IMR-90 (cell line): Measurements from ENCODE around the gene BIK. TPM values are rescaled to one million over a fixed set of nuclear protein-coding genes. Genes with fewer than 3 reads are reported as not detected.
A peak's percentile ranks its signal among the peaks of the same experiment; 100 is the strongest.

ENCODE experiments used
- ATAC-seq: fragments of 200-7000 bp; cut with Tn5 transposase; 2 replicates; pipeline ENCODE4 v1.9.1; 2020; ENCODE audit warnings: low read depth, mild to moderate bottlenecking, moderate library complexity
- BruUV-seq: library from RNA; stranded (reverse); fragments of 400-500 nt; replicated peaks from 2 replicates; lab custom pipeline; 2021; lab: Mats Ljungman, UMichigan
- CTCF ChIA-PET: fragments of 300-600 bp; formaldehyde crosslinking; extraction: SDS; loops from one replicate; lab custom pipeline; 2021; ENCODE audit warnings: antibody characterized with exemption; lab: Yijun Ruan, JAX
- POLR2A ChIA-PET: fragments of 300-600 bp; sonication (Branson Sonifier 250); formaldehyde crosslinking; loops from one replicate; lab custom pipeline; 2022; ENCODE audit warnings: antibody characterized with exemption; ENCODE audit not compliant: unreplicated experiment; lab: Charles Lee
- DNase-seq: peaks from one replicate; pipeline ENCODE4 v3.0.0; 2013
- H2AFZ ChIP-seq: replicated peaks from 2 replicates; pipeline ENCODE3; 2013; ENCODE audit warnings: low read length, mild to moderate bottlenecking; ENCODE audit not compliant: poor library complexity
- H2AK5ac ChIP-seq: 2 replicates; pipeline ENCODE4 v1.6.1; 2013; ENCODE audit warnings: low read depth, low read length, inconsistent platforms
- H2AK9ac ChIP-seq: replicated peaks from 2 replicates; pipeline ENCODE3; 2013; ENCODE audit warnings: mild to moderate bottlenecking, low read depth, low read length, moderate library complexity; ENCODE audit not compliant: poor library complexity
- H2BK120ac ChIP-seq: 2 replicates; pipeline ENCODE4 v1.6.1; 2013; ENCODE audit warnings: low read depth, low read length, inconsistent platforms
- H2BK15ac ChIP-seq: 3 replicates; pipeline ENCODE4 v1.6.1; 2013; ENCODE audit warnings: low read depth, low read length, inconsistent platforms
- H2BK20ac ChIP-seq: 2 replicates; pipeline ENCODE4 v1.6.1; 2013; ENCODE audit warnings: low read depth, mild to moderate bottlenecking, inconsistent platforms, low read length, moderate library complexity
- H2BK5ac ChIP-seq: 2 replicates; pipeline ENCODE4 v1.6.1; 2013; ENCODE audit warnings: mild to moderate bottlenecking, low read depth, low read length, inconsistent platforms; ENCODE audit not compliant: poor library complexity, severe bottlenecking
- H3K14ac ChIP-seq: replicated peaks from 2 replicates; pipeline ENCODE4 v1.6.1; 2013; ENCODE audit warnings: low read depth, low read length, inconsistent platforms
- H3K18ac ChIP-seq: 2 replicates; pipeline ENCODE4 v1.6.1; 2013; ENCODE audit warnings: low read depth, low read length, control low read depth
- H3K23ac ChIP-seq: 2 replicates; pipeline ENCODE4 v1.6.1; 2013; ENCODE audit warnings: low read depth, low read length, inconsistent platforms
- H3K27ac ChIP-seq: 2 replicates; pipeline ENCODE4 v1.5.1; 2013; ENCODE audit warnings: mild to moderate bottlenecking, control low read depth, low read length; ENCODE audit not compliant: insufficient read depth
- H3K27me3 ChIP-seq: 2 replicates; pipeline ENCODE4 v1.6.1; 2013; ENCODE audit warnings: low read length; ENCODE audit not compliant: control insufficient read depth, insufficient read depth
- H3K36me3 ChIP-seq: 2 replicates; pipeline ENCODE4 v1.6.1; 2013; ENCODE audit warnings: low read length, mixed read lengths; ENCODE audit not compliant: control insufficient read depth, insufficient read depth
- H3K4ac ChIP-seq: 2 replicates; pipeline ENCODE4 v1.6.1; 2013; ENCODE audit warnings: low read depth, low read length, inconsistent platforms
- H3K4me1 ChIP-seq: 2 replicates; pipeline ENCODE4 v1.6.1; 2013; ENCODE audit warnings: low read length, mixed read lengths; ENCODE audit not compliant: control insufficient read depth, insufficient read depth
- H3K4me2 ChIP-seq: 2 replicates; pipeline ENCODE4 v1.6.1; 2013; ENCODE audit warnings: low read depth, mild to moderate bottlenecking, control low read depth, low read length, moderate library complexity
- H3K4me3 ChIP-seq: 2 replicates; pipeline ENCODE4 v1.5.1; 2013; ENCODE audit warnings: low read depth, mild to moderate bottlenecking, control low read depth, low read length, moderate library complexity; ENCODE audit not compliant: insufficient read depth
- H3K56ac ChIP-seq: 2 replicates; pipeline ENCODE4 v1.6.1; 2013; ENCODE audit warnings: low read length, inconsistent platforms; ENCODE audit not compliant: insufficient read depth; ENCODE audit errors: extremely low read depth
- H3K79me1 ChIP-seq, 2 experiments: 2 replicates each; pipeline ENCODE4 v1.6.1; 2013; ENCODE audit warnings: low read length in 2 of 2, inconsistent platforms in 1 of 2, low read depth in 1 of 2
- H3K9ac ChIP-seq: 2 replicates; pipeline ENCODE4 v1.6.1; 2013; ENCODE audit warnings: low read depth, low read length, control low read depth
- H3K9me1 ChIP-seq: 2 replicates; pipeline ENCODE4 v1.6.1; 2013; ENCODE audit warnings: low read length, inconsistent platforms; ENCODE audit not compliant: insufficient read depth
- H3K9me3 ChIP-seq: 2 replicates; pipeline ENCODE4 v1.6.1; 2013; ENCODE audit warnings: low read length; ENCODE audit not compliant: control insufficient read depth, insufficient read depth
- H4K20me1 ChIP-seq: 2 replicates; pipeline ENCODE4 v1.6.1; 2013; ENCODE audit warnings: low read length, inconsistent platforms; ENCODE audit not compliant: insufficient read depth
- H4K5ac ChIP-seq: 2 replicates; pipeline ENCODE4 v1.6.1; 2013; ENCODE audit warnings: mild to moderate bottlenecking, low read depth, low read length, control low read depth
- H4K8ac ChIP-seq, 2 experiments: 2 replicates each; pipeline ENCODE4 v1.6.1; 2013; ENCODE audit warnings: low read depth in 2 of 2, low read length in 2 of 2, control low read depth in 1 of 2, inconsistent platforms in 1 of 2
- H4K91ac ChIP-seq: 2 replicates; pipeline ENCODE4 v1.6.1; 2013; ENCODE audit warnings: low read depth, low read length, inconsistent platforms; ENCODE audit not compliant: insufficient read depth
- CHD1 ChIP-seq: IDR thresholded peaks from 2 replicates; pipeline ENCODE4 v1.6.1; 2012; ENCODE audit warnings: low read depth, low read length, improper control_type of control experiment
- CTCF ChIP-seq: conservative IDR thresholded peaks from 2 replicates; pipeline ENCODE4 v1.5.1; 2012; ENCODE audit warnings: mild to moderate bottlenecking, low read depth, low read length, improper control_type of control experiment
- MAZ ChIP-seq: IDR thresholded peaks from 2 replicates; pipeline ENCODE4 v1.6.1; 2012; ENCODE audit warnings: low read depth, mild to moderate bottlenecking, low read length, improper control_type of control experiment, moderate library complexity, borderline replicate concordance
- MXI1 ChIP-seq: IDR thresholded peaks from 2 replicates; pipeline ENCODE4 v1.6.1; 2012; ENCODE audit warnings: low read depth, mild to moderate bottlenecking, low read length, moderate library complexity, borderline replicate concordance
- NFE2L2 ChIP-seq: fragments of 150-350 bp; IDR thresholded peaks from 2 replicates; pipeline ENCODE4 v1.6.1; 2016; ENCODE audit warnings: low read depth, mild to moderate bottlenecking, low read length
- POLR2A ChIP-seq: IDR thresholded peaks from 2 replicates; pipeline ENCODE4 v1.6.1; 2012; ENCODE audit warnings: mild to moderate bottlenecking, low read depth, low read length
- RCOR1 ChIP-seq: IDR thresholded peaks from 2 replicates; pipeline ENCODE4 v1.6.1; 2012; ENCODE audit warnings: mild to moderate bottlenecking, low read length, improper control_type of control experiment; ENCODE audit not compliant: insufficient replicate concordance
- WGBS, 2 experiments: methylation state at CpG; one replicate each; pipeline versions ENCODE4 v1.1.5 to v1.1.7; 2013; ENCODE audit warnings: missing lambda C conversion rate in 2 of 2; ENCODE audit not compliant: insufficient read length in 1 of 2; ENCODE audit errors: extremely low coverage in 2 of 2; 5-methylcytosine and 5-hydroxymethylcytosine counted together
- dilution Hi-C: fragments of 300-500 bp; cut with HindIII; formaldehyde crosslinking; loops from one replicate; pipeline ENCODE4 v1.14.3; 2018; ENCODE audit warnings: low sequenced_read_pairs; ENCODE audit not compliant: unreplicated experiment
- in situ Hi-C: fragments of 300-500 bp; cut with MboI; formaldehyde crosslinking; loops from 3 replicates; pipeline ENCODE4 v1.14.3; 2019; ENCODE audit warnings: low sequenced_read_pairs, inconsistent platforms, mixed read lengths
- intact Hi-C: fragments of 100-400 bp; cut with micrococcal nuclease; formaldehyde crosslinking; loops from 2 replicates; pipeline ENCODE4 v1.10.0; 2022
- polyA plus RNA-seq, 3 experiments: library from polyadenylated mRNA; depleted of rRNA; stranded (reverse); fragments of >200 nt; gene quantifications; 2 replicates each; pipeline ENCODE4 v1.2.3, GENCODE V29; 2012; ENCODE audit warnings: low replicate concordance in 1 of 3
- total RNA-seq: library from RNA; depleted of rRNA; stranded (reverse); fragments of >200 nt; gene quantifications from 2 replicates; pipeline ENCODE4 v1.2.3, GENCODE V29; 2012
- TF ChIP-seq, protein P1 (sequence below): fragments of 150-350 bp; IDR thresholded peaks from 2 replicates; pipeline ENCODE4 v1.6.1; 2016; ENCODE audit warnings: low read depth, mild to moderate bottlenecking, low read length, moderate library complexity, borderline replicate concordance
- TF ChIP-seq, protein P2 (sequence below): fragments of 150-350 bp; IDR thresholded peaks from 2 replicates; pipeline ENCODE4 v1.6.1; 2017; ENCODE audit warnings: mild to moderate bottlenecking, antibody characterized with exemption, low read length, low read depth

BIK gene
- total and polyA plus RNA-seq, 2 of the 4 experiments (the other 2 are of a cell fraction): 0.18 TPM; not detected in 1

GRCh38 chr22:43066844-43067385, 43.6 kb upstream of the BIK start:
- no peak overlapping the region for H3K27ac ChIP-seq
- BruUV-seq: no TSS peak

More at GRCh38 chr22:43066844-43067385, 43.6 kb upstream of the BIK start:
- H3K9ac ChIP-seq: no peak overlapping the region
- no peaks in the 10 kb centered on the region for H3K27me3 ChIP-seq
- dilution Hi-C loops (no loop called here), in situ Hi-C loops (no loop called here), intact Hi-C loops (no loop called here)
- peak overlapping the region; percentile 33; the same call in 1 of the 2 replicates for H2AK5ac ChIP-seq
- H4K5ac ChIP-seq: no peak overlapping the region
- H4K20me1 ChIP-seq: peaks cover 5% of the 10 kb centered on the region; the same call in 1 of the 2 replicates
- ATAC-seq (peak; percentile 61), DNase-seq (peak; percentile 58)
- no CpG with 5 or more reads among the region's 11 CpGs for WGBS, 2 experiments
- H3K4me3 ChIP-seq: no peak overlapping the region
- H3K14ac ChIP-seq: no peak overlapping the region; the same call in 1 of the 2 replicates
- H4K8ac ChIP-seq: no peak overlapping the region
- H2AFZ ChIP-seq: peak overlapping the region; percentile 23
- no peaks in the 10 kb centered on the region for H3K9me3 ChIP-seq
- H3K23ac ChIP-seq: no peak overlapping the region; the same call in 1 of the 2 replicates
- no peak overlapping the region for H2BK20ac ChIP-seq
- peak overlapping the region; percentile 11 for H2AK9ac ChIP-seq
- peaks cover 3% of the 10 kb centered on the region; the same call in 1 of the 2 replicates for H3K9me1 ChIP-seq
- peaks cover 12% of the 10 kb centered on the region for H3K36me3 ChIP-seq
- H4K91ac ChIP-seq: no peak overlapping the region; the same call in 1 of the 2 replicates
- H3K56ac ChIP-seq: no peak overlapping the region
- H3K79me1 ChIP-seq: no peaks in the 10 kb centered on the region
- H2BK15ac ChIP-seq: no peak overlapping the region
- ChIA-PET CTCF (interaction anchor here (0.6 to 0.7 kb wide), 2 partner anchors 19 to 52 kb away, joined by 3 read pairs; partner anchors contain the start of gene PACSIN2), POLR2A (no interaction called here)
- no peak overlapping the region for H3K4me2 ChIP-seq
- no peak overlapping the region for H3K18ac ChIP-seq
- H3K4me1 ChIP-seq: peaks cover 2% of the 10 kb centered on the region
- peak overlapping the region; percentile 38 for H2BK5ac ChIP-seq
- TF ChIP-seq POLR2A: no peak
- no peak for TF ChIP-seq MXI1
- no peak for TF ChIP-seq CHD1
- no peak for TF ChIP-seq CTCF
- no peak for TF ChIP-seq NFE2L2
- TF ChIP-seq, protein P1, sequence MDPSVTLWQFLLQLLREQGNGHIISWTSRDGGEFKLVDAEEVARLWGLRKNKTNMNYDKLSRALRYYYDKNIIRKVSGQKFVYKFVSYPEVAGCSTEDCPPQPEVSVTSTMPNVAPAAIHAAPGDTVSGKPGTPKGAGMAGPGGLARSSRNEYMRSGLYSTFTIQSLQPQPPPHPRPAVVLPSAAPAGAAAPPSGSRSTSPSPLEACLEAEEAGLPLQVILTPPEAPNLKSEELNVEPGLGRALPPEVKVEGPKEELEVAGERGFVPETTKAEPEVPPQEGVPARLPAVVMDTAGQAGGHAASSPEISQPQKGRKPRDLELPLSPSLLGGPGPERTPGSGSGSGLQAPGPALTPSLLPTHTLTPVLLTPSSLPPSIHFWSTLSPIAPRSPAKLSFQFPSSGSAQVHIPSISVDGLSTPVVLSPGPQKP: no peak
- TF ChIP-seq RCOR1: no peak
- TF ChIP-seq MAZ: no peak
- TF ChIP-seq, protein P2, sequence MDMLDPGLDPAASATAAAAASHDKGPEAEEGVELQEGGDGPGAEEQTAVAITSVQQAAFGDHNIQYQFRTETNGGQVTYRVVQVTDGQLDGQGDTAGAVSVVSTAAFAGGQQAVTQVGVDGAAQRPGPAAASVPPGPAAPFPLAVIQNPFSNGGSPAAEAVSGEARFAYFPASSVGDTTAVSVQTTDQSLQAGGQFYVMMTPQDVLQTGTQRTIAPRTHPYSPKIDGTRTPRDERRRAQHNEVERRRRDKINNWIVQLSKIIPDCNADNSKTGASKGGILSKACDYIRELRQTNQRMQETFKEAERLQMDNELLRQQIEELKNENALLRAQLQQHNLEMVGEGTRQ: no peak
- H3K4ac ChIP-seq: no peak overlapping the region
- no peak overlapping the region for H2BK120ac ChIP-seq
